ENCODE measurements around the gene ADAMTS18. TPM values are rescaled to one million over a fixed set of nuclear protein-coding genes. Genes with fewer than 3 reads are reported as not detected.
A peak's percentile ranks its signal among the peaks of the same experiment; 100 is the strongest.

Gene ADAMTS18
- total and polyA plus RNA-seq, 9 of the 15 experiments (the other 6 are each of a cell fraction or from before 2014, with no cell fraction given), result not detected

DNA sequence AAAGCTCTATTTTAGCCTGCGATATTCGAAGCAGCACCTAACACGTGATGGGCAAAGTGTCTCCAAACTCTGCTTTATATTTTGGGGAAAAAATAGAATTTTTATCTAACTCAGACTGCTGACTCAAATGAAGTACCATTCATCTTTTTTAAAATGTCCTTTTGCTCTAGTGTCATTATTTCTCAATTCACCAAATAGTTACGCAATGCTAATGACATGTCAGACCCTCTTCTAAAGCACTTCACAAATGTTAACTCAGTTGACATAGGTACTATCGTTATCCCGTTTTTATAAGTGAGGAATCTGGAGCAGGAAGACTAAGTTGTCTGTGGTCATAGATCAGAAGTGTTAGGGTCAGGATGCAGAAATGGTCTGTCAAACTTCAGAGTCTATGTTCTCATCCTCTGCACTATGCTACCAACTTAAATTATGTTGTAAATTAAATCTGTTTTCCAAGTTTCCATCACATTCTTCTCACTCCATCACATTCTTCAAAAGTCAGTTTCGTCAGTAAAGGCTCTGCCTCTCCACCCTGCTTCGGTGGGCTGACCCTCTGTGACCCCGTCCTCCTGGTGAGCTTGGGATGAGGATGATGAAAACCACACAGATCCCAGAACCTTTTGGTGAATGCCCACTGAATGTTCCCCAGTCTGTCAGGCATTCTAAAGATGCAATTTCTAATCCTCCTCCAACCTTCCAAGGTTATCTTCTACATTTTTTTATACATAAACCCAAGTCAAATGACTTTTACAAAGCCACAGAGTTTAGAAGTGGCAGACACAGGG is 102.8 kb downstream of the ADAMTS18 start:
- H3K79me2 ChIP-seq (ENCODE audit: control insufficient read depth, insufficient read depth, low read length), result no peaks in the 10 kb centered on the region
- H3K4me3 ChIP-seq, result no peak overlapping the region
- TF ChIP-seq CEBPG (CRISPR knock-in tag; IDR thresholded peaks at IDR 0.05) (no peak), CEBPG (tag; conservative IDR thresholded peaks at IDR 0.05 in 1 of 2, IDR thresholded peaks at IDR 0.05 in 1 of 2) (peak in 1 of 2 experiments; percentile 59; a peak in 2 of 4 replicates), CEBPB (tag; IDR thresholded peaks at IDR 0.05) (peak; percentile 71), PML (IDR thresholded peaks at IDR 0.05; ENCODE audit: low read length) (no peak), E2F3 (CRISPR knock-in tag; IDR thresholded peaks at IDR 0.05) (no peak)
- in situ Hi-C loops (cut with MboI), result no loop called here
- CTCF ChIA-PET (ENCODE audit: low intra/inter-chr PET ratio), result no interaction called here
- no peak for ATAC-seq
- H3K27me3 ChIP-seq (ENCODE audit: control insufficient read depth in 2 of 2, insufficient read depth in 2 of 2, low read length in 2 of 2), result no peaks in the 10 kb centered on the region
- POLR2A ChIA-PET, result no interaction called here
- H3K27ac ChIP-seq (ENCODE audit: extremely low read depth, low read depth, low read length), result no peak overlapping the region
- no TSS peak for BruUV-seq (replicated peaks)
- intact Hi-C loops (cut with micrococcal nuclease), result no loop called here
- H3K9ac ChIP-seq (ENCODE audit: insufficient read depth in 1 of 2, low read depth in 2 of 2, low read length in 2 of 2), result no peak overlapping the region
- no peaks in the 10 kb centered on the region for H3K4me1 ChIP-seq (replicated peaks in 1 of 2; ENCODE audit: control insufficient read depth in 2 of 2, insufficient read depth in 2 of 2, low read length in 2 of 2)
- no peaks in the 10 kb centered on the region for H3K9me3 ChIP-seq (replicated peaks; ENCODE audit: control insufficient read depth, insufficient read depth, low read depth, low read length)
- H2AFZ ChIP-seq (ENCODE audit: low read depth, low read length), result no peak overlapping the region
- no peak overlapping the region for H3K4me2 ChIP-seq (ENCODE audit: insufficient read depth, low read length)
- DNase-seq (ENCODE audit: extremely low read depth in 1 of 4, low spot score in 3 of 4), result no peak
- H4K20me1 ChIP-seq (replicated peaks; ENCODE audit: control insufficient read depth, insufficient read depth, low read length), result no peaks in the 10 kb centered on the region
- FAIRE-seq, result no peak
- no peaks in the 10 kb centered on the region for H3K9me1 ChIP-seq (ENCODE audit: control insufficient read depth, insufficient read depth, low read length)
- 3% methylated on average over 9 of the region's 9 CpGs for WGBS (ENCODE audit: insufficient coverage, low coverage, missing lambda C conversion rate)
- H3K36me3 ChIP-seq (ENCODE audit: control insufficient read depth, insufficient read depth, low read length), result no peaks in the 10 kb centered on the region

DNA sequence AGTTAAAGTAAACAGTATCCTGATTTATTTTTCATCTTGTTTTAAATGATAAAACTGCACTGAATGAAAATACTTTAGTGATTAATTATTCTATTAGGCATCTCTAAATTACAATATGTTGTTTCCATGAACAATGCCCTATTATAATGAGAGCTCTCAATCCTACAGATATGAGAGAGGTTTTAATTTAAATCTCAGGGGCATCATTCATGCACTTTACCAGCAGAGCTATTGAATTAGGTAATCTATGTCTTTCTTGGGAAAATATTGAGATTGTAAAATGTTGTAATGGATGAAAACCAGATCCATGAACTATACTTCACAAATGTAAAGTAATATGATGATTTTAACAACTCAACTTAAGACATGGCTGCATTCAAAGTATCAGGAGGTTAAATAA is 103.8 kb downstream of the ADAMTS18 start:
- DNase-seq (ENCODE audit: extremely low read depth in 1 of 4, low spot score in 3 of 4) (no peak), ATAC-seq (no peak), FAIRE-seq (no peak)
- H3K4me1 ChIP-seq (replicated peaks in 1 of 2; ENCODE audit: control insufficient read depth in 2 of 2, insufficient read depth in 2 of 2, low read length in 2 of 2), result no peaks in the 10 kb centered on the region
- H3K9me3 ChIP-seq (replicated peaks; ENCODE audit: control insufficient read depth, insufficient read depth, low read depth, low read length), result no peaks in the 10 kb centered on the region
- ChIA-PET POLR2A (no interaction called here), CTCF (ENCODE audit: low intra/inter-chr PET ratio) (no interaction called here)
- H4K20me1 ChIP-seq (replicated peaks; ENCODE audit: control insufficient read depth, insufficient read depth, low read length), result no peaks in the 10 kb centered on the region
- in situ Hi-C loops (cut with MboI), result no loop called here
- H3K4me3 ChIP-seq, result no peak overlapping the region
- no peaks in the 10 kb centered on the region for H3K79me2 ChIP-seq (ENCODE audit: control insufficient read depth, insufficient read depth, low read length)
- H3K27me3 ChIP-seq (ENCODE audit: control insufficient read depth in 2 of 2, insufficient read depth in 2 of 2, low read length in 2 of 2), result no peaks in the 10 kb centered on the region
- no peak overlapping the region for H3K9ac ChIP-seq (ENCODE audit: insufficient read depth in 1 of 2, low read depth in 2 of 2, low read length in 2 of 2)
- H3K9me1 ChIP-seq (ENCODE audit: control insufficient read depth, insufficient read depth, low read length), result no peaks in the 10 kb centered on the region
- no peak overlapping the region for H3K4me2 ChIP-seq (ENCODE audit: insufficient read depth, low read length)
- BruUV-seq (replicated peaks), result no TSS peak
- no peaks in the 10 kb centered on the region for H3K36me3 ChIP-seq (ENCODE audit: control insufficient read depth, insufficient read depth, low read length)
- intact Hi-C loops (cut with micrococcal nuclease), result no loop called here
- H2AFZ ChIP-seq (ENCODE audit: low read depth, low read length), result no peak overlapping the region
- no peak overlapping the region for H3K27ac ChIP-seq (ENCODE audit: extremely low read depth, low read depth, low read length)
- no peak for TF ChIP-seq SMARCC2 (IDR thresholded peaks at IDR 0.05; ENCODE audit: low read depth)
- no peak for TF ChIP-seq RFX7 (CRISPR knock-in tag; IDR thresholded peaks at IDR 0.05)
- TF ChIP-seq, protein P1, sequence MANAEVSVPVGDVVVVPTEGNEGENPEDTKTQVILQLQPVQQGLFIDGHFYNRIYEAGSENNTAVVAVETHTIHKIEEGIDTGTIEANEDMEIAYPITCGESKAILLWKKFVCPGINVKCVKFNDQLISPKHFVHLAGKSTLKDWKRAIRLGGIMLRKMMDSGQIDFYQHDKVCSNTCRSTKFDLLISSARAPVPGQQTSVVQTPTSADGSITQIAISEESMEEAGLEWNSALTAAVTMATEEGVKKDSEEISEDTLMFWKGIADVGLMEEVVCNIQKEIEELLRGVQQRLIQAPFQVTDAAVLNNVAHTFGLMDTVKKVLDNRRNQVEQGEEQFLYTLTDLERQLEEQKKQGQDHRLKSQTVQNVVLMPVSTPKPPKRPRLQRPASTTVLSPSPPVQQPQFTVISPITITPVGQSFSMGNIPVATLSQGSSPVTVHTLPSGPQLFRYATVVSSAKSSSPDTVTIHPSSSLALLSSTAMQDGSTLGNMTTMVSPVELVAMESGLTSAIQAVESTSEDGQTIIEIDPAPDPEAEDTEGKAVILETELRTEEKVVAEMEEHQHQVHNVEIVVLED (CRISPR knock-in tag; IDR thresholded peaks at IDR 0.05), result no peak
- TF ChIP-seq, protein P2, sequence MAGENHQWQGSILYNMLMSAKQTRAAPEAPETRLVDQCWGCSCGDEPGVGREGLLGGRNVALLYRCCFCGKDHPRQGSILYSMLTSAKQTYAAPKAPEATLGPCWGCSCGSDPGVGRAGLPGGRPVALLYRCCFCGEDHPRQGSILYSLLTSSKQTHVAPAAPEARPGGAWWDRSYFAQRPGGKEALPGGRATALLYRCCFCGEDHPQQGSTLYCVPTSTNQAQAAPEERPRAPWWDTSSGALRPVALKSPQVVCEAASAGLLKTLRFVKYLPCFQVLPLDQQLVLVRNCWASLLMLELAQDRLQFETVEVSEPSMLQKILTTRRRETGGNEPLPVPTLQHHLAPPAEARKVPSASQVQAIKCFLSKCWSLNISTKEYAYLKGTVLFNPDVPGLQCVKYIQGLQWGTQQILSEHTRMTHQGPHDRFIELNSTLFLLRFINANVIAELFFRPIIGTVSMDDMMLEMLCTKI (IDR thresholded peaks at IDR 0.05; ENCODE audit: partially characterized antibody), result no peak
- no peak for TF ChIP-seq NFE2 (IDR thresholded peaks at IDR 0.05; ENCODE audit: low read depth)
- TF ChIP-seq, protein P3, sequence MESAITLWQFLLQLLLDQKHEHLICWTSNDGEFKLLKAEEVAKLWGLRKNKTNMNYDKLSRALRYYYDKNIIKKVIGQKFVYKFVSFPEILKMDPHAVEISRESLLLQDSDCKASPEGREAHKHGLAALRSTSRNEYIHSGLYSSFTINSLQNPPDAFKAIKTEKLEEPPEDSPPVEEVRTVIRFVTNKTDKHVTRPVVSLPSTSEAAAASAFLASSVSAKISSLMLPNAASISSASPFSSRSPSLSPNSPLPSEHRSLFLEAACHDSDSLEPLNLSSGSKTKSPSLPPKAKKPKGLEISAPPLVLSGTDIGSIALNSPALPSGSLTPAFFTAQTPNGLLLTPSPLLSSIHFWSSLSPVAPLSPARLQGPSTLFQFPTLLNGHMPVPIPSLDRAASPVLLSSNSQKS (CRISPR knock-in tag; IDR thresholded peaks at IDR 0.05), result no peak
